ENCODE results near the gene FUT7.

FUT7 gene

GRCh38 chr9:137030538-137031527, 1.1 kb downstream of the FUT7 start:
- peak; percentile 25 for DNase-seq

GRCh38 chr9:137030006-137030405, 1.9 kb downstream of the FUT7 start:
- no peak for DNase-seq

DNA sequence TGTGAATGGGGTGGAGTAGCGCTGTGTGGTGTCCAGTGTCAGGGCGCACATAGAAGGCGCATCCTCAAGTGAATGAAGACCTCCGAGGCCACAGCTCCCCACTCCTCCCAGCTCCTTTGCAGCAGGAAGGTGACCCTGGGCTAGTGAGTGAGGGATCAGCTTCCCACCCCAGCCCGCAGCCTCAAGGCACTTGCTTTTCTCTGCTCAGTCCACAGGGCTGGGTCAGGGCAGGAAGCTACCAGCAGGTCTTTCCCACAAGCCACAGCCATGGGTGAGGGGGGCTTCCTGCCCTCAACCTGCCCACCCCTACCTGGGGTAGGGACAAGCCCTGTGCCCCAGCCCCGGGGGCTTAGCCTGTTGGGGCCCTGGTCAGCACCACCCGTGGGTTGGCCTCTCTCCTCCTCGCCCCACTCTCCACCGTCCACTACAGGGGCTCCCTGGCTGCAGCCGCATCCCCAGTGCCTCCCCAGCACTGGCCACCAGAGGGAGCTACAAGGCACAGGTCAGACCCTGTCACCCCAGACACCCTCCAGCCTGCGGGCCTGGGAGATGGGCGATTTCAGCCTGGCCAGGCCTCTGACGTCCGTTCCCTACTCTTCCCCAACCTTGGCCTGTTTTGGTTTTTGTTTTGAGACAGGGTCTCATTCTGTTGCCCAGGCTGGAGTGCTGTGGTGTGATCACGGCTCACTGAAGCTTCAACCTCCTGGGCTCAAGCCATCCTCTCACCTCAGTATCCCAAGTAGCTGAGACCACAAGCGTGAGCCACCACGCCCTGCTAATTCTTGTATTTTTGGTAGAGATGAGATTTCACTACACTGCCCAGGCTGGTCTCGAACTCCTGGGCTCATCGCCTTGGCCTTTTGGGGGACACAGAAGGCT, 2.6 kb downstream of the FUT7 start:
- DNase-seq = peak; percentile 70

DNA sequence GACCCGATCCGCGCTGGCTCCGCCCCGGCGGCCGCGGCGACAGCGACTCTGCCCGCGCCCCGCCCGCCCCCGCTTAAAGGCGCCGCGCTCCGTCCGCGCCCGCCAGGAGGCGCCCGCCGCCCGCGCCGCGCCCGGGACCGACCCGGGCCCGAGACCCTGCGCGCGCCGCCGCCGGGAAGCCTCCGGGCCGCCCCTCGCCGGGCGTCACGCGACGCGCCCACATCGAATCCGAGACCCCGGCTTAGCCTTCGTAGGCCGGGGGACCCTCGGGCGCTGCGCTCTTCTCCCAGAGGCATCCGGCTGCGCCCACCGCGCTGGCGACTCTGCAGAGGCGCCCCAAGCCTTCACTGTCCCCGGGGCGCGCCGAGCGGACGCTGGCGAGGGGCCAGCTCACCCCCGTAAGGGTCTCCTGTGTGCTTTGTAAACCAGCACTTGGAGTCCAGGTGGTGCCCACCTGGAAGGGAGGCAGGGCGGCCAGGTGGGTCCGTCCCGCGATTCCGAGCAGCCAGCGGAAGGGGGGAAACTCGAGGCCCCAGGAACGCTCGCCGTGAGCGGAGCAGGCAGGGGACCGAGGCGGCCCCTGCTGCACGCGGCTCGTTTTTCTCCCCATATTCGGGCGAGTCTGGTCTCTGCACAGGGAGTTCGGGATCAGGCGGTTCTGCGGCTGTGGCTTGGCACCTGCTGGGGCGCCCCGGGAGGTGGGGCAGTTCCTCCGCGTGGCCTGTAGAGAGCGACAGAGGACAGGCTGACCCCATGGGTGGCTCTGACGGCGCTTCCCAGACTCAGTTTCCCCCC, 3.4 kb downstream of the FUT7 start:
- DNase-seq = peak; percentile 64

DNA sequence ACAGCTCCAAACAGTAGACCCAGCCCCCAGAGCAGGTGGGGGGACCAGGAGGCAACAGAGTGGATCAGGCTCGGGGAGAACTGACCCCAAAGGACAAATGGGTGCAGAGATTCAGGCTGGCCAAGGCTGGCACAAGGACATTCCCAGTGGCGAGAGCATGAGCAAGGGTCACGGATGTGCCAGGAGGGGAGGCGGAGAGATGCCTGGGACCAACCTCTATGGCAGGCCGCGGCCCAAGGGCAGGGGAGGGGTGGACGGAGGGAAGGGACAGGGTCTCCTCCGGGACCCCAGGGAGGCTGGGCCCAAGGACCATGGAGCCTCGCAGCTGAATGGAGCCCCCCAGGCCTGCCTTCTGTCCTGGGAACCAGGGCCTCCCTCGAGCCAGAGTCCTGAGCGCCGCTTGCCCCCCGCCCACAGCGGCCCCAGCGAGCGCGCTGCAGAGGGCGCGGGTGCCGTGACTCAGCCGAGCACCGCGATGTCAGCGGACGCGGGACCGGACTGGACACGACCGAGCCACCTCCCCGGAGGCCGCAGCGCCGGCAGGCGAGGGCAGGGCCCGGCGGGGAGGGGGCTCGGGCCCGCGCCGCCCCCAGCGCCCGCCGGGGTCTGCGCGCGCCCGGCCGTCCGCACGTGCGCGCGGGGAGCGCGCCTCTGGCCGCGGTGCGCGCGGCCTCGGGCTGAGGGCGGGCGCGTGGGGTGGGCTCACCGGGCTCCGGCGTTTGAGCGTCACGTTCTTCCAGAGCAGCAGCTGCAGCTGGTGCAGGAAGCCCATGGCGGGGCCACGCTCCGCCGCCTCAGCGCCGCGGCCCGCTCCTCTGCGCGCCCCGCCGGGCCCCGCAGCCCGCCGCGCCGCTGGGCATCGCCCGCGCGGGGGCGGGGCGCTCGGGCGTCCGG, 4.3 kb downstream of the FUT7 start, which contains the start of gene ABCA2:
TSS of gene ABCA2 (minus strand) at position 869 of the 894 bp plus-strand sequence. CDS start at position 772, 97 bp downstream.
- no peak for DNase-seq

DNA sequence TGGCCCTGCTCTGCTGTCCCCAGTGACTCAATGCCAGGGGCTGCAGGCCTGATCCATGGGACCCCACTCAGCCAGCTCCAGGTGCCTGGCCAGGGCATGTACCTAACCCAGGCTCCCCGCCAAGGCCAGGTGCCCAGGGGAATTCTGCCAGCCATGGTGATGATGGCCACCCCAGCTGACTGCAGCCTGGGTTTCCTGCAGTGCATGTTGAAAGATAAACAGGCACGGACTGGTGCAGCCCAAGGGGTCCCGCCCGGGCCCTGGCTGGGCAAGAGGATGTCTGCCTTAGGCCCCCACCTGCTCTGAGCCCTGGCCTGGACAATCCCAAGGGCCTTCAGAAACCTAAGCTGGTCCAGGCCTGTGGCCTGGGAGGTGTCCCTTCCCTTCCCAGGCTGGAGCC, 5.1 kb downstream of the FUT7 start:
- DNase-seq = no peak

DNA sequence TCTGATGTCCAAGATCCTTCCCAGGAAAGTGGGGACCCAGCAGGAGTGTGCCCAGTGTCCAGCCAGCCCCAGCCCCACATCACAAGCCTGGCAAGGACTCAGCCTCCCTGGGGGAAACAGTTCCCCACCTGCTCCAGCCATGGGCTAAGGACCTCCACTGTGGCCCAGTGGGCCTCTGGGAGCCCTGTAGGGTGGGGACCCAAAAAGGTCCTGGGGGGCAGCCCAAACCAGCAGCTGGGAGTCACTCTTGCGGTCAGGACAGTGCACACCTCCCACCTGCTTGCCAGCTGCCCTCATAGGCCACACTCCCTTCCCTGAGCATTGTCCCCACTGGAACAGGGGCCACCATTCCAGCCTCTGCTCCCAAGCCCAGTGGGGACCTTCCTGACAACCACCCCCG, 5.5 kb downstream of the FUT7 start:
- DNase-seq = no peak

- DNase-seq = no peak
Measured at GRCh38 chr9:137025517-137025966, 6.3 kb downstream of the FUT7 start.

DNA sequence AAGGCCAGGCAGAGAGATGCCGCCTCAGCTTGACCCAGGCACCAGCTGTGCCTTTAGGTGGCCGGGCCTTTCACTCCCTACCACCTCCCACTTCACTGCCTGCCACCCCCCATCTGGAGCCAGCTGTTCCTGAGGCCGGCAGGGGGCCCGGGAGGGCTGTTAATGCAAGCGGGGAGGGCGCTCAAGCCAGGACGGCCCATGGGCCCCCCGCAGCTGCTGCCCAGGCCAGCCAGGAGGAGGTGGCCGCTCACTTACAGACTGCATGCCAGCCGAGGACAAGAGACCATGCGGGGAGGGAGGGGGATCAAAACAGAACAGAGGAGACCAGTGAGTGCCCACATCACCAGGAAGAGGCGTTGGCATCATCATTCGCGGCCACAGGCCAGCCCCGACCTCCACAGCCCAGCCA, 8.3 kb downstream of the FUT7 start:
- DNase-seq = no peak

DNA sequence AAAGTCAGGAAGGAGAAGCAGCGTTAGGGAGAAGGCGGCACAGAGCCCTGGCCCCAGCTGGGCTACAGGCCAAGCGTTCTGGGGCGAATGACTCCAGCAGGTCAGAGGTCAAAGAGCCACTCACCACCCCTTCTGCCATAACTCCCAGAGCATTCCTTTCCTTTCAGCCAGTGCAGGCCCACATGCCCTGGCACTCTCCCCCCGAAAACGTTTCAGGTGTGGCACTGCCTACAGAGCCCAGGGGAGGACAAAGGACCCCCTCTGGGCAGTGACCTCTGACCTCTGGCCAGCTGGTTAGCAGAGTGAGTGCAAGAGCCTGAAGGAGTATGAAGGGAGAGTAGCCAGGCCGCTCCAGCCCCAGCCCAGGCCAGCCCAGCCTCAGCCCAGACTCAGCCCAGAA, 8.7 kb downstream of the FUT7 start:
- DNase-seq = no peak

DNA sequence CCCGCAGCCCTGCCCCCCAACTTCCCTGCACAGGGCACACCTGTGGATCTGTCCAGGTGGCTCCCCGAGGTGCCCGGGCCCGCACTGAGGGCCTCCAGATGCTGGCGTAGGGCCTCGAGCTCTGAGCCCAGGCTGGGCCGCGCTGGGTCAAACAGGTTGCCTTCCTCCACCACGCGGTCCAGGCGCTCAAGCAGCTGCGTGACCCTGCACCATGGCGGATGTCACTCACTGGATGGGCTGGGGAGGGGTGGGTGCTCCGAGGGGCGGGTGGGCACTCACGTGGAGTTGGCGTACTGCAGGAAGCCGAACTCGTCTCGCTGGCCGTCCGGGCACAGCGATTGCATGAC, 9.3 kb downstream of the FUT7 start:
- no peak for DNase-seq

DNA sequence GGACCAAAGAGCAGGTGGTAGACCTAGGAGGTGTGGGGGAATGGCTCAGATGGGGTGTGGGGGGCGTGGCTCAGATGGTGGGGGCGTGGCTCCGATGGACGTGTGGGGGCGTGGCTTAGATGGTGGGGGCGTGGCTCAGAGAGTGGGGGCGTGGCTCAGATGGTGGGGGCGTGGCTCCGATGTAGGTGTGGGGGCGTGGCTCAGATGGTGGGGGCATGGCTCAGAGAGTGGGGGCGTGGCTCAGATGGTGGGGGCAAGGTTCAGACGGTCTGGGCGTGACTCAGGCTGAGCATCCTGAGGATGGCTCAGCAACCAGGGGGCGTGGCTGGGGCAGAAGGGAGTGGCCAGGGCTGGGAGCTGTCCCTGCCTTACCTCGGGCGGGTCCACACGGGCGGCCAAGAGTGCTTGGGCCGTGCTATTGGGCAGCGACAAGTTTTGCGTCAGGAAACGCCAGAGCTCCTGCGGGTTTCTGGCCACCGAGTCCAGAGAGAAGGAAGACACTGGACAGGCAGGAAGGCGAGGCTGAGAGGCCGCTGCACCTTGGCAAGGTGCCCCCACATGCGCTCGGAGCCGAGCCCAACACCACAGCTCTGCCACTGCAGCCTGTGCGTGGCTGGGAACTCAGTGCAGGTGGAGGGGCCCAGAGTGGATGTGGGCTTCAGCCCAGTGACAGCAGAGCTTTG, 9.8 kb downstream of the FUT7 start:
- DNase-seq = peak; percentile 88

GRCh38 chr9:137021568-137021978, 10.3 kb downstream of the FUT7 start:
- DNase-seq = no peak

GRCh38 chr9:137020771-137021567, 10.9 kb downstream of the FUT7 start:
- DNase-seq = no peak

- no peak for DNase-seq
Measured at GRCh38 chr9:137019891-137020683, 11.8 kb downstream of the FUT7 start.

DNA sequence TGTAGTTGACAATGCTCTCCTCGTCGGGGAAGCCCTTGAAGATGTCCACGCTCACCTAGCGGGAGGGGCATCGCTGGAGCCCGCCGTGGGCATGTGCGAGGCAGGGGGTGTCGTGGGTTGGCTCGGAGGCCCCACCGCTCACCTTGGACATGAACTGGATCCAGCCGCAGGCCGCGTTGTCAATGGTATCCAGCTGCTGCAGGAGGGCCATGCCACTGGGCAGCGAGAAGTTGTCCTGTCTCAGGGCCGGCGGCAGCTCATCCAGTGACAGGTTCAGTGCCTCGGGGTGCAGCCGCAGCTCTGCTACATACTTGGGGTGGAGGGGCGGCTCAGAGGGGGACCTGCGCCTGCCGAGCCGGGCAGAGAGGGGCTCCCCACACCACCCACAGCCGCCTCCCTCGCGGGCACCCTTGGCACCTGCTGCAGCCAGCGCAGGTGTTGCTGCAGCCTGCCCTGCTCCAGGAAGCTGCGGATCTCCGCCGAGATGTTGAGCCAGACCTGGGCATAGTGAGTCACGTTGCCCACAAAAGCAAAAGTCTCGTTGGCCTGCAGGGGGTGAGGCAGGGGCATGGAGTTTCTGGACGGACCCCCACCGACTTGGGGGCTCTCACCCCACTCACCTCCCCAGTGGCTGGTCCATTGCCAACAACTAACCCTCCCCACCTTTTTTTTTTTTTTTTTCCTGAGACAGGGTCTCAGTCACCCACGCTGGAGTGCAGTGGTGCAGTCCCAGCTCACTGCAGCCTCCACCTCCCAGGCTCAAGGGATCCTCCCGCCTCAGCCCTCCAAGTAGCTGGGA, 12.9 kb downstream of the FUT7 start:
- DNase-seq = no peak

DNA sequence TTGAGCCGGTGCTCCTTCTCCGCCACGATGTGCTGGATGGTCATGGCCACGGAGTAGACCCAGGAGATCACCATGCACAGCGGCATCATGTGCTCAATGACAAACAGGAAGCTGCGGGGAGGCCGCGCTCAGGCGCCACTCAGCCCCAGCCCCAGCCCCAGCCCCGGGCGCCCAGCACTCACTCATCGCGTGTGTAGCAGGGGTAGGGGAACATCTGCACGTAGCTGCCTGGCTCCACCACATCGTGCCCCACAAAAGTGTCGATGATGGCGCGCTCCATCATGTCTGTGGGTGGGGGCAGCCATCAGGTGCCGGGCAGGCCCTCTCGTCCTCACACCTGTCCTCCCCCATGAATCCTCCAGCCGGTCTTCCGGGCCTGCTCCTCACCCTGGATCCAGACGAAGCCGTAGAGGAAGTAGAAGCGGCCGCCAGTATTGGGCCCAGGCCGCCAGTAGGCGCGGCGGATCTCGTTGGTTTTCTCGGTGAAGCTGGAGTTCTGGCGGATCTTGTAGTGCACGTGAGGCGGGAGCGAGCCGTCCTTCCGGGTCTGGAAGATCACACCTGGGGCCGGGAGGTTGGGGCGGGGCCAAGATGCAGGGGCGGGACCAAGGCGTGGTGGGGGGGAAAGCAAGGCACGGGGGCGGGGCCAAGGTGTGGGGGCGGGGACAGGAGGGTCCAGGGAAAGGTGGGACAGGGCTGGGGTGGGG, 13.9 kb downstream of the FUT7 start:
- DNase-seq = no peak

DNA sequence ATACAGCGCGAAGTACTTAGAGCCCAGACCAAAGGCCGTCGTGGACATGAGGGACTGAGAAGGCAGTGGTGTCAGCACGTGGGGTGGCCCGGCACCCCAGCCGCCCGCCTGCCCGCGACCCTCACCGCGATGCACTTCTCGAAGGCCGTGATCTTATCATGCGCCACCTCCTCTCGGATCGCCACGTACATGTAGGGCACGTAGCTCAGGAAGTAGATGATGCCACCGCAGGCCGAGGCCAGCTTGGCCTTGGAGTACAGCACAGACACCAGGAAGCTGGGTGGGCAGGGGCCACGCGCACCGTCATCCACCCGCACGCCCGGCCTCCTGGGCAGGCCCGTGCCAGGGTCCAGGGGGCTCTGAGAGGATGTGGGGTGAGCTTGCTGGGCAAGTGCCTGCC, 14.8 kb downstream of the FUT7 start:
- no peak for DNase-seq

All from hematopoietic multipotent progenitor cell treated with erythropoietin and hydrocortisone succinate and interleukin-3 and kit ligand, for 8 days (in vitro differentiated cells).